HCT116 (cell line): ENCODE measurements around the gene SPAG4. TPM values are rescaled to one million over a fixed set of nuclear protein-coding genes. Genes with fewer than 3 reads are reported as not detected.

Experiments used
- ATAC-seq: fragments of 200-7000 bp; cut with Tn5 transposase; 2 replicates; pipeline ENCODE4 v1.9.1; 2020; ENCODE audit warnings: mild to moderate bottlenecking, moderate library complexity
- BruUV-seq: library from RNA; stranded (reverse); fragments of 400-500 nt; replicated peaks from 2 replicates; lab custom pipeline; 2021; lab: Mats Ljungman, UMichigan
- CTCF ChIA-PET: fragments of 300-600 bp; sonication (Branson Sonifier 250); formaldehyde crosslinking; loops from one replicate; lab custom pipeline; 2021; ENCODE audit warnings: antibody characterized with exemption; lab: Charles Lee
- POLR2A ChIA-PET: fragments of 300-600, 350-600 bp; sonication (Branson Sonifier 250); formaldehyde crosslinking; loops from one replicate; lab custom pipeline; 2021; ENCODE audit warnings: antibody characterized with exemption; lab: Charles Lee
- RAD21 ChIA-PET, 2 experiments: fragments of 300-600 bp; sonication (Branson Sonifier 250); formaldehyde crosslinking; loops; one replicate each; lab custom pipeline; 2023; ENCODE audit warnings: low total read pairs in 2 of 2; ENCODE audit not compliant: uncharacterized antibody in 2 of 2, unreplicated experiment in 2 of 2, low non-redundant PET in 1 of 2; lab: Charles Lee
- DNase-seq: peaks from one replicate; pipeline ENCODE4 v3.0.0-alpha.2; 2010; ENCODE audit warnings: low read depth, low spot score
- H2AFZ ChIP-seq: fragments of 200-600 bp; shearing (Covaris generic), sonication (generic); 2 replicates; pipeline ENCODE4 v1.6.1; 2017; ENCODE audit warnings: low read depth, mixed run types, mixed read lengths, antibody characterized with exemption, low read length; ENCODE audit not compliant: poor library complexity, severe bottlenecking
- H3K27ac ChIP-seq: 2 replicates; pipeline ENCODE4 v1.5.1; 2012; ENCODE audit warnings: low read depth, low read length
- H3K27me3 ChIP-seq: fragments of 200-600 bp; sonication (generic); 2 replicates; pipeline ENCODE4 v1.6.1; 2016; ENCODE audit warnings: mixed run types, low read length, mixed read lengths; ENCODE audit not compliant: insufficient read depth
- H3K36me3 ChIP-seq, 2 experiments: fragments of 200-500 bp in 1 of 2; fragments of 200-600 bp in 1 of 2; sonication (Bioruptor generic) in 1 of 2; sonication (generic) in 1 of 2; 2 replicates each; pipeline versions ENCODE4 v1.5.1 to v1.6.1; 2014 to 2016; ENCODE audit warnings: low read length in 2 of 2, inconsistent platforms in 1 of 2, mixed read lengths in 1 of 2, mixed run types in 1 of 2; ENCODE audit not compliant: insufficient read depth in 2 of 2, control insufficient read depth in 1 of 2
- H3K4me1 ChIP-seq, 2 experiments: fragments of 200-600 bp in 1 of 2; sonication (generic) in 1 of 2; 2 replicates each; pipeline versions ENCODE4 v1.5.1 to v1.6.1; 2012 to 2017; ENCODE audit warnings: low read length in 2 of 2, inconsistent platforms in 1 of 2, mild to moderate bottlenecking in 1 of 2, mixed read lengths in 1 of 2, mixed run types in 1 of 2, moderate library complexity in 1 of 2; ENCODE audit not compliant: insufficient read depth in 2 of 2, control insufficient read depth in 1 of 2
- H3K4me2 ChIP-seq: fragments of 200-600 bp; sonication (generic); 2 replicates; pipeline ENCODE4 v1.6.1; 2017; ENCODE audit warnings: mixed run types, low read length, mixed read lengths
- H3K4me3 ChIP-seq, 2 experiments: fragments of 200-600 bp in 1 of 2; sonication (generic) in 1 of 2; replicated peaks in 1 of 2; 2 replicates each; pipeline ENCODE4 v1.5.1; 2011 to 2016; ENCODE audit warnings: low read length in 2 of 2, control low read depth in 1 of 2, low read depth in 1 of 2, mild to moderate bottlenecking in 1 of 2, mixed read lengths in 1 of 2, mixed run types in 1 of 2
- H3K79me2 ChIP-seq: fragments of 200-600 bp; sonication (generic); 2 replicates; pipeline ENCODE4 v1.6.1; 2017; ENCODE audit warnings: mild to moderate bottlenecking, mixed run types, low read length, moderate library complexity, mixed read lengths; ENCODE audit not compliant: insufficient read depth
- H3K9ac ChIP-seq: fragments of 200-600 bp; sonication (generic); 2 replicates; pipeline ENCODE4 v1.6.1; 2016; ENCODE audit warnings: low read length, mixed read lengths
- H3K9me2 ChIP-seq: fragments of 200-600 bp; sonication (generic), shearing (Covaris generic); 2 replicates; pipeline ENCODE4 v1.6.1; 2017; ENCODE audit warnings: mixed run types, mild to moderate bottlenecking, moderate library complexity; ENCODE audit not compliant: insufficient read depth
- H3K9me3 ChIP-seq, 2 experiments: fragments of 200-500 bp in 1 of 2; fragments of 200-600 bp in 1 of 2; sonication (Bioruptor generic) in 1 of 2; sonication (generic) in 1 of 2; 2 replicates each; pipeline ENCODE4 v1.6.1; 2014 to 2017; ENCODE audit warnings: low read length in 2 of 2, mixed read lengths in 2 of 2, inconsistent platforms in 1 of 2, low read depth in 1 of 2, mild to moderate bottlenecking in 1 of 2, mixed run types in 1 of 2, moderate library complexity in 1 of 2; ENCODE audit not compliant: control insufficient read depth in 1 of 2, insufficient read depth in 1 of 2
- H4K20me1 ChIP-seq: fragments of 200-600 bp; sonication (generic), shearing (Covaris generic); 2 replicates; pipeline ENCODE4 v1.6.1; 2017; ENCODE audit warnings: mixed run types, mild to moderate bottlenecking, moderate library complexity; ENCODE audit not compliant: insufficient read depth
- CBX3 ChIP-seq: IDR thresholded peaks from 2 replicates; pipeline ENCODE4 v1.6.1; 2012; ENCODE audit warnings: low read depth
- CEBPB ChIP-seq: IDR thresholded peaks from 2 replicates; pipeline ENCODE4 v1.6.1; 2012; ENCODE audit warnings: low read depth
- EGR1 ChIP-seq: IDR thresholded peaks from 2 replicates; pipeline ENCODE4 v1.6.1; 2012; ENCODE audit warnings: low read depth
- ELF1 ChIP-seq: IDR thresholded peaks from 2 replicates; pipeline ENCODE4 v1.6.1; 2012; ENCODE audit warnings: low read depth, borderline replicate concordance
- EZH2 ChIP-seq: fragments of 200-600 bp; sonication (generic); IDR thresholded peaks from 2 replicates; pipeline ENCODE4 v1.6.1; 2017; ENCODE audit warnings: antibody characterized with exemption, mixed run types
- EZH2phosphoT487 ChIP-seq: fragments of 200-600 bp; IDR thresholded peaks from 2 replicates; pipeline ENCODE4 v1.6.1; 2018; ENCODE audit warnings: antibody characterized with exemption, borderline replicate concordance
- FOSL1 ChIP-seq: IDR thresholded peaks from 2 replicates; pipeline ENCODE4 v1.6.1; 2012; ENCODE audit warnings: low read depth
- JUND ChIP-seq: IDR thresholded peaks from 2 replicates; pipeline ENCODE4 v1.6.1; 2012
- POLR2A ChIP-seq: IDR thresholded peaks from 2 replicates; pipeline ENCODE4 v1.7.0; 2011; ENCODE audit warnings: borderline replicate concordance; ENCODE audit not compliant: insufficient read depth, insufficient read length; ENCODE audit errors: extremely low read depth
- POLR2AphosphoS5 ChIP-seq: IDR thresholded peaks from 2 replicates; pipeline ENCODE4 v1.6.1; 2011; ENCODE audit warnings: mild to moderate bottlenecking, low read depth, low read length, moderate library complexity
- SIN3A ChIP-seq: IDR thresholded peaks from 2 replicates; pipeline ENCODE4 v1.6.1; 2012; ENCODE audit warnings: low read depth
- SP1 ChIP-seq: IDR thresholded peaks from 2 replicates; pipeline ENCODE4 v1.6.1; 2012; ENCODE audit warnings: low read depth
- SRF ChIP-seq: IDR thresholded peaks from 2 replicates; pipeline ENCODE4 v1.6.1; 2012; ENCODE audit warnings: low read depth
- TCF7L2 ChIP-seq: IDR thresholded peaks from 2 replicates; pipeline ENCODE4 v1.7.0; 2011; ENCODE audit warnings: borderline replicate concordance, inconsistent platforms; ENCODE audit not compliant: insufficient read depth, insufficient read length; ENCODE audit errors: extremely low read depth
- intact Hi-C: fragments of 100-400 bp; cut with micrococcal nuclease; formaldehyde crosslinking; loops from 2 replicates; pipeline ENCODE4 v1.10.0; 2022
- total RNA-seq: library from RNA; stranded (reverse); gene quantifications from one replicate; pipeline ENCODE4 v1.2.1, GENCODE V29; 2021; ENCODE audit not compliant: unreplicated experiment
- TF ChIP-seq, protein P1 (sequence below), 3 experiments: fragments of 200-600 bp in 1 of 3; sonication (generic) in 1 of 3; IDR thresholded peaks in 2 of 3; conservative IDR thresholded peaks in 1 of 3; 2 replicates each; pipeline ENCODE4 v1.5.1; 2012 to 2017; ENCODE audit warnings: low read depth in 2 of 3, low read length in 2 of 3, antibody characterized with exemption in 1 of 3, borderline replicate concordance in 1 of 3, control low read depth in 1 of 3, mild to moderate bottlenecking in 1 of 3, mixed read lengths in 1 of 3, mixed run types in 1 of 3, moderate library complexity in 1 of 3; ENCODE audit not compliant: insufficient read depth in 1 of 3
- TF ChIP-seq, protein P2 (sequence below): IDR thresholded peaks from 2 replicates; pipeline ENCODE4 v1.6.1; 2012
- TF ChIP-seq, protein P3 (sequence below): IDR thresholded peaks from 2 replicates; pipeline ENCODE4 v1.6.1; 2012; ENCODE audit warnings: low read depth

The SPAG4 gene
- total RNA-seq, 1 experiment from 2014 or later = 6.2 TPM

DNA sequence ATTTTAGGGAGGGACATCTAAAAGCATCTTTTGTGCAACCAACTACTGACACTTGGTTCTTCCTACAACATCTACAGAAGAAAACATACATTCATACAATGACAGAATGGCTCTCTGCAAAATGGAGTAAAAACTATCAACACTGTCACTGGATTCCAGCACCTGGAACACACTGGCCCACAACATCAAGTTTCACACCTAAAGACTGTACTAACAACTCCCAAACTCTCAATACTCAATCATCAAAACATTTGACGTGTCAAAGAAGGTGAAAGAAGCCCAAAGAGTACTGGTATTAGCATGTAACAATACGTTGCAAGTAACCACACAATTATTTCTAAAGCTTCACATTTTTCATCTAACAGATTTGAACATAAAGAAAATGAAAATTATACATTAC lies 46.9 kb downstream of the SPAG4 start:
- ChIA-PET CTCF (no interaction called here), RAD21 (no interaction called here), POLR2A (no interaction called here)
- Histone ChIP-seq H3K9ac (peak overlapping the region; percentile 97), H3K9me3 (no peaks in the 10 kb centered on the region), H3K9me2 (no peaks in the 10 kb centered on the region), H3K4me3 (peak overlapping the region in 1 of 2 experiments; percentile 79; a peak in 1 of 4 replicates), H3K36me3 (peaks cover 0 to under 1% of the 10 kb centered on the region in 2 experiments; a peak in 1 of 4 replicates), H3K4me1 (peaks cover 31 to 43% of the 10 kb centered on the region in 2 experiments), H3K27me3 (no peaks in the 10 kb centered on the region), H2AFZ (no peak overlapping the region), H3K79me2 (peaks cover 72% of the 10 kb centered on the region), H3K4me2 (peak overlapping the region; percentile 80), H3K27ac (no peak overlapping the region), H4K20me1 (peaks cover 48% of the 10 kb centered on the region)
- ATAC-seq (no peak), DNase-seq (no peak)
- no TSS peak for BruUV-seq
- TF ChIP-seq POLR2AphosphoS5 (no peak), POLR2A (no peak), JUND (no peak), SP1 (no peak), SRF (no peak), TCF7L2 (no peak), CBX3 (no peak), EGR1 (no peak), EZH2phosphoT487 (no peak), ELF1 (no peak), SIN3A (no peak), FOSL1 (no peak), EZH2 (no peak), CEBPB (no peak)
- TF ChIP-seq, protein P1, sequence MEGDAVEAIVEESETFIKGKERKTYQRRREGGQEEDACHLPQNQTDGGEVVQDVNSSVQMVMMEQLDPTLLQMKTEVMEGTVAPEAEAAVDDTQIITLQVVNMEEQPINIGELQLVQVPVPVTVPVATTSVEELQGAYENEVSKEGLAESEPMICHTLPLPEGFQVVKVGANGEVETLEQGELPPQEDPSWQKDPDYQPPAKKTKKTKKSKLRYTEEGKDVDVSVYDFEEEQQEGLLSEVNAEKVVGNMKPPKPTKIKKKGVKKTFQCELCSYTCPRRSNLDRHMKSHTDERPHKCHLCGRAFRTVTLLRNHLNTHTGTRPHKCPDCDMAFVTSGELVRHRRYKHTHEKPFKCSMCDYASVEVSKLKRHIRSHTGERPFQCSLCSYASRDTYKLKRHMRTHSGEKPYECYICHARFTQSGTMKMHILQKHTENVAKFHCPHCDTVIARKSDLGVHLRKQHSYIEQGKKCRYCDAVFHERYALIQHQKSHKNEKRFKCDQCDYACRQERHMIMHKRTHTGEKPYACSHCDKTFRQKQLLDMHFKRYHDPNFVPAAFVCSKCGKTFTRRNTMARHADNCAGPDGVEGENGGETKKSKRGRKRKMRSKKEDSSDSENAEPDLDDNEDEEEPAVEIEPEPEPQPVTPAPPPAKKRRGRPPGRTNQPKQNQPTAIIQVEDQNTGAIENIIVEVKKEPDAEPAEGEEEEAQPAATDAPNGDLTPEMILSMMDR (IDR thresholded peaks at IDR 0.05 in 2 of 3, conservative IDR thresholded peaks at IDR 0.05 in 1 of 3; ENCODE audit: borderline replicate concordance in 1 of 3, insufficient read depth in 1 of 3, low read depth in 2 of 3, low read length in 2 of 3) = no peak
- TF ChIP-seq, protein P2, sequence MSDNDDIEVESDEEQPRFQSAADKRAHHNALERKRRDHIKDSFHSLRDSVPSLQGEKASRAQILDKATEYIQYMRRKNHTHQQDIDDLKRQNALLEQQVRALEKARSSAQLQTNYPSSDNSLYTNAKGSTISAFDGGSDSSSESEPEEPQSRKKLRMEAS = no peak
- TF ChIP-seq, protein P3, sequence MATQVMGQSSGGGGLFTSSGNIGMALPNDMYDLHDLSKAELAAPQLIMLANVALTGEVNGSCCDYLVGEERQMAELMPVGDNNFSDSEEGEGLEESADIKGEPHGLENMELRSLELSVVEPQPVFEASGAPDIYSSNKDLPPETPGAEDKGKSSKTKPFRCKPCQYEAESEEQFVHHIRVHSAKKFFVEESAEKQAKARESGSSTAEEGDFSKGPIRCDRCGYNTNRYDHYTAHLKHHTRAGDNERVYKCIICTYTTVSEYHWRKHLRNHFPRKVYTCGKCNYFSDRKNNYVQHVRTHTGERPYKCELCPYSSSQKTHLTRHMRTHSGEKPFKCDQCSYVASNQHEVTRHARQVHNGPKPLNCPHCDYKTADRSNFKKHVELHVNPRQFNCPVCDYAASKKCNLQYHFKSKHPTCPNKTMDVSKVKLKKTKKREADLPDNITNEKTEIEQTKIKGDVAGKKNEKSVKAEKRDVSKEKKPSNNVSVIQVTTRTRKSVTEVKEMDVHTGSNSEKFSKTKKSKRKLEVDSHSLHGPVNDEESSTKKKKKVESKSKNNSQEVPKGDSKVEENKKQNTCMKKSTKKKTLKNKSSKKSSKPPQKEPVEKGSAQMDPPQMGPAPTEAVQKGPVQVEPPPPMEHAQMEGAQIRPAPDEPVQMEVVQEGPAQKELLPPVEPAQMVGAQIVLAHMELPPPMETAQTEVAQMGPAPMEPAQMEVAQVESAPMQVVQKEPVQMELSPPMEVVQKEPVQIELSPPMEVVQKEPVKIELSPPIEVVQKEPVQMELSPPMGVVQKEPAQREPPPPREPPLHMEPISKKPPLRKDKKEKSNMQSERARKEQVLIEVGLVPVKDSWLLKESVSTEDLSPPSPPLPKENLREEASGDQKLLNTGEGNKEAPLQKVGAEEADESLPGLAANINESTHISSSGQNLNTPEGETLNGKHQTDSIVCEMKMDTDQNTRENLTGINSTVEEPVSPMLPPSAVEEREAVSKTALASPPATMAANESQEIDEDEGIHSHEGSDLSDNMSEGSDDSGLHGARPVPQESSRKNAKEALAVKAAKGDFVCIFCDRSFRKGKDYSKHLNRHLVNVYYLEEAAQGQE = no peak
- intact Hi-C loops = loop anchor here (2.0 kb wide), 1 partner anchor 44 kb away; no protein-coding TSS in a partner anchor
